Heart right ventricle (tissue), 16 donors: ENCODE data around the gene MINDY4. TPM values are rescaled to one million over a fixed set of nuclear protein-coding genes. Genes with fewer than 3 reads are reported as not detected.

ENCODE experiments used
- ATAC-seq, 8 donors: fragments of 200-7000 bp; cut with Tn5 transposase; one replicate each; pipeline ENCODE4 v1.9.1; 2020; ENCODE audit warnings: mild to moderate bottlenecking in 8 of 8, moderate library complexity in 8 of 8, moderate number of reproducible peaks in 1 of 8
- DNase-seq, 2 donors: peaks; one replicate each; pipeline ENCODE4 v3.0.0-alpha.2; 2020
- H3K27ac ChIP-seq, 10 donors: fragments of 200-600 bp; sonication (generic) in 2 of 10; one replicate each; pipeline versions ENCODE4 v1.5.0 to v1.8.0; 2020 to 2022; ENCODE audit warnings: mild to moderate bottlenecking in 3 of 10
- H3K27me3 ChIP-seq, 7 donors: fragments of 200-600 bp; one replicate each; pipeline ENCODE4 v1.8.0; 2021 to 2022; ENCODE audit warnings: mild to moderate bottlenecking in 2 of 7
- H3K36me3 ChIP-seq, 9 donors: fragments of 200-600 bp; sonication (generic) in 1 of 9; one replicate each; pipeline versions ENCODE4 v1.5.0 to v1.8.0; 2020 to 2022; ENCODE audit warnings: mild to moderate bottlenecking in 2 of 9
- H3K4me1 ChIP-seq, 9 donors: fragments of 200-600 bp; sonication (generic) in 1 of 9; one replicate each; pipeline versions ENCODE4 v1.5.0 to v1.8.0; 2020 to 2022; ENCODE audit warnings: mild to moderate bottlenecking in 4 of 9
- H3K4me3 ChIP-seq, 10 donors: fragments of 200-600 bp; sonication (generic) in 2 of 10; one replicate each; pipeline versions ENCODE4 v1.5.0 to v1.8.0; 2020 to 2022; ENCODE audit warnings: mild to moderate bottlenecking in 7 of 10, moderate library complexity in 2 of 10
- H3K9me3 ChIP-seq, 11 donors: fragments of 200-600 bp in 10 of 11; sonication (generic) in 2 of 11; one replicate each; pipeline versions ENCODE4 v1.5.0 to v1.8.0; 2013 to 2022; ENCODE audit warnings: mild to moderate bottlenecking in 2 of 11, control low read depth in 1 of 11, moderate library complexity in 1 of 11
- WGBS, 2 donors: extraction: QIAGEN DNeasy Blood & Tissue Kit; methylation state at CpG; one replicate each; pipeline ENCODE4 v1.1.7; 2013; ENCODE audit warnings: inconsistent platforms in 1 of 2; 5-methylcytosine and 5-hydroxymethylcytosine counted together
- intact Hi-C, 10 donors: fragments of 100-400 bp; cut with DNase I; formaldehyde crosslinking; loops; one replicate each; pipeline versions ENCODE4 v1.11.1 to v1.14.2; 2022
- polyA plus RNA-seq, 2 donors: library from polyadenylated mRNA; stranded (reverse); fragments of 200-250 nt; gene quantifications; one replicate each; pipeline ENCODE4 v1.2.3, GENCODE V29; 2013
- total RNA-seq, 10 donors: library from RNA; stranded (reverse); fragmentation: NEBNext Ultra II Directional in 3 of 10; extraction: Animal tissue kit (Norgen Biotek cat#: 25700) in 3 of 10; gene quantifications; one replicate each; pipeline versions ENCODE4 v1.2.1 to v1.2.4, GENCODE V29; 2021 to 2023
- TF ChIP-seq, protein P1 (sequence below), 9 donors: fragments of 200-600 bp; sonication (generic) in 2 of 9; IDR thresholded peaks; one replicate each; pipeline versions ENCODE4 v1.5.0 to v1.8.0; 2021 to 2022; ENCODE audit warnings: antibody characterized with exemption in 9 of 9, mild to moderate bottlenecking in 5 of 9, moderate library complexity in 1 of 9
- donor health status: Arrhythmogenic right ventricular cardiomyopathy.
- donor health status: ischemic (EF 13 %, LVEDD 7.1; RV severe dilation, severe dysfunction).
- donor health status: healthy with polysubstance abuse.
- donor health status: DM: no; HTN: yes; CAD: no.
- donor health status: DM: no; HTN: no; CAD: no.
- donor health status: ischemic (EF 25% LVEDD 6.9; RV normal size, moderate dysfunction).
- donor health status: ischemic (EF 25% LVEDD 5.7; RV mildly dilated, moderate dysfunction).
- donor health status: healthy.
- donor health status: DM: yes; HTN: yes; CAD: no.
- donor health status: Ischemic cardiomyopathy.
- donor health status: ischemic (EF 35%, LVEDD 5.7; RV mildly dilated, moderate dysfunction).
- donor health status: nonischemic (EF 11% LVEDD 7.7; RV severe dilation, severe dysfunction).
- donor health status: DM: yes; HTN: yes; CAD: no.
- donor health status: PGD.
- donor health status: ischemic (EF 29% LVEDD 5.4; RV normal size, mild dysfunction).
- donor health status: nonischemic (EF 23%, LVEDD 6.1; RV moderate dilation, normal function).

Gene MINDY4
- total and polyA plus RNA-seq, 12 donors: 1.9 to 5.4 (median 2.8) TPM

DNA sequence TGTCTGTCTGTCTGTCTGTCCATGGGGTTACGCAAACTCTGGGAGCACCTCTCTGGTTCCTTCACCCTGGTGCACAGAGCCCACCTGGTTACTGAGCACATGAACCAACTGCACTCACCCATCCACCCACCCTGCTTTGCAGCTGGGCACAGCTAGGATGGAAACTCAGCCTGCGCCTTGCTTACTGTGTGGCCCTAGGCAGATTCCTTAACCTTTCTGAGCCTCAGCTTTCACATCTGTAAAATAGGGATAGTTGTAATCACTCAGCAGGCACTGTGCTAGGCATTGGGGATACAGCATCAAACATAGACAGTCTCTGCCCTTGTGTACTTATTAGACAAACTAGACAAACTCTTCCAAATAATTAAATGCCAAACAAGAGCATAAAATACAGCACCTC is 41.1 kb upstream of the MINDY4 start:
- Histone ChIP-seq H3K36me3 (no peaks in the 10 kb centered on the region), H3K27ac (no peak overlapping the region), H3K4me1 (no peaks in the 10 kb centered on the region), H3K27me3 (peaks cover 0 to 5% (median 0%) of the 10 kb centered on the region in 7 donors), H3K4me3 (no peak overlapping the region), H3K9me3 (no peaks in the 10 kb centered on the region)
- intact Hi-C loops: loop anchor here in 4 of 10 donors (10.0 kb wide), 1 partner anchor 105 kb away; no protein-coding TSS in a partner anchor
- WGBS, 2 donors: 96% methylated on average over 2 of the region's 2 CpGs
- ATAC-seq: no peak
- TF ChIP-seq, protein P1, sequence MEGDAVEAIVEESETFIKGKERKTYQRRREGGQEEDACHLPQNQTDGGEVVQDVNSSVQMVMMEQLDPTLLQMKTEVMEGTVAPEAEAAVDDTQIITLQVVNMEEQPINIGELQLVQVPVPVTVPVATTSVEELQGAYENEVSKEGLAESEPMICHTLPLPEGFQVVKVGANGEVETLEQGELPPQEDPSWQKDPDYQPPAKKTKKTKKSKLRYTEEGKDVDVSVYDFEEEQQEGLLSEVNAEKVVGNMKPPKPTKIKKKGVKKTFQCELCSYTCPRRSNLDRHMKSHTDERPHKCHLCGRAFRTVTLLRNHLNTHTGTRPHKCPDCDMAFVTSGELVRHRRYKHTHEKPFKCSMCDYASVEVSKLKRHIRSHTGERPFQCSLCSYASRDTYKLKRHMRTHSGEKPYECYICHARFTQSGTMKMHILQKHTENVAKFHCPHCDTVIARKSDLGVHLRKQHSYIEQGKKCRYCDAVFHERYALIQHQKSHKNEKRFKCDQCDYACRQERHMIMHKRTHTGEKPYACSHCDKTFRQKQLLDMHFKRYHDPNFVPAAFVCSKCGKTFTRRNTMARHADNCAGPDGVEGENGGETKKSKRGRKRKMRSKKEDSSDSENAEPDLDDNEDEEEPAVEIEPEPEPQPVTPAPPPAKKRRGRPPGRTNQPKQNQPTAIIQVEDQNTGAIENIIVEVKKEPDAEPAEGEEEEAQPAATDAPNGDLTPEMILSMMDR (IDR thresholded peaks at IDR 0.05): no peak
- no peak for DNase-seq

DNA sequence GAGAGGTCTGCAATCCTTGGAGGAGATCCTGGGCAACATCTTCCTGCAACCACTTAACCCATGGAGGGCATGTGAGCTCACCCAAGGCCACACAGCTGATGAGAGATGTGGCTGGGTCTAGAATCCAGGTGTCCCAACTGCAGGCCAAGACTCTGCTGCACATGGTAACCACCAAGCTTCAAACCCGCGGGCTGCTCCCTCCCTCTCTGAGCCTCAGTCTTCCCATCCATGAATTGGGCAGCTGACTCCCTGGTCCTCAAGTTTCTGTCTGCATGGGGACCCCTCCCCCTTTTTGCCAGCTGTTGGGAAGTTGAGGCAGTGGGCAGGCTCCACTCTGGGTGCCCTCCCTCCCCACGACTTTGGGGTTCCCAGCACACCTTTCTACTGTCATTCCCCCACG is 40.2 kb upstream of the MINDY4 start:
- Histone ChIP-seq H3K36me3 (no peaks in the 10 kb centered on the region), H3K4me1 (no peaks in the 10 kb centered on the region), H3K4me3 (no peak overlapping the region), H3K9me3 (no peaks in the 10 kb centered on the region), H3K27ac (no peak overlapping the region), H3K27me3 (peaks cover 0 to 5% (median 0%) of the 10 kb centered on the region in 7 donors)
- no peak for DNase-seq
- intact Hi-C loops: loop anchor here in 4 of 10 donors (10.0 kb wide), 1 partner anchor 106 kb away; no protein-coding TSS in a partner anchor
- ATAC-seq: no peak
- TF ChIP-seq, protein P1 (IDR thresholded peaks at IDR 0.05): no peak
- 82% methylated on average over 4 of the region's 4 CpGs for WGBS, 2 donors

DNA sequence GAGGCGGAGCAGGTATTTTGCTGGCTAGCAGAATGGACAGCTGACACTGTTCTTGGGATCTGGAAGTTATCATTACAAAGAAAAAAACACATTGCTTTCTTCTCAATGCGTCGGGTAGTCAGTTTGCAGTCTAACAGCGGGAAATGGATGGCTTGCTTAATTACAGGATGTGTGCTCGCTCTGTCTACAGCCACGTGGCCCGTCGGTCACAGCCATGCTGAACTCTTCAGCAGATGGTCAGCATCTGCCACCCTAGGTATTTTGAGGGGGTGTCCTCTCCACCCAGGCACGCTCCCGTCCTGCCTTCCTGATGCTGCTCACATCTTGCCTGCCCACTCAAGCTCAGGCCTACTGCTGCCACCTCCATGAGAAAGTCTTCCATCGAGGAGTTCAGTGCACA is 39.6 kb upstream of the MINDY4 start:
- H3K4me1 ChIP-seq: no peaks in the 10 kb centered on the region
- no peak for ATAC-seq
- H3K36me3 ChIP-seq: no peaks in the 10 kb centered on the region
- TF ChIP-seq, protein P1 (IDR thresholded peaks at IDR 0.05): no peak
- no peak overlapping the region for H3K4me3 ChIP-seq
- 46 to 58% methylated on average over 11 of the region's 11 CpGs for WGBS, 2 donors
- H3K27me3 ChIP-seq: peaks cover 0 to 5% (median 0%) of the 10 kb centered on the region in 7 donors
- no peaks in the 10 kb centered on the region for H3K9me3 ChIP-seq
- intact Hi-C loops: loop anchor here in 4 of 10 donors (10.0 kb wide), 1 partner anchor 107 kb away; no protein-coding TSS in a partner anchor
- no peak overlapping the region for H3K27ac ChIP-seq
- DNase-seq: no peak

DNA sequence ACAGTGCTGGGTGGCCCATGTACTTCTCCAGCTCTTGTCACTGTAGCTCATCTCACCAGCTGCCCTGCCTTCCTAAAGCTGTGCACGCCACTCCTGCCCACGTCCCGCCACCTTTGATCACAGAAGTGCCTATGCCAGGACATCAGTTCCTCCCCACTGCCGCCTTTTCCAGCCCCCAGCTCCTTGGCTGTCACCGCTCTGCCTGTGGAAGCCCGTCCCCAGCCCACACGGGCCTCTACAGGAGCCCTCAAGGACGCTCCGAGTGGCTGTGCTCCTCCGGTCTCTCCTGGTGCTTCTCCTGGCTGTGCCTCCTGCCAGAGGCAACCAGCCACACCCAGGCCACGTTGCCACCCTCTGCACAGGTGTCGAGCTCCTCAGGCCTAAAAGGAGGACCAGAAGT is 38.6 kb upstream of the MINDY4 start:
- no peak overlapping the region for H3K4me3 ChIP-seq
- intact Hi-C loops: loop anchor here in 4 of 10 donors (10.0 kb wide), 1 partner anchor 108 kb away; no protein-coding TSS in a partner anchor
- no peak overlapping the region for H3K27ac ChIP-seq
- 89 to 95% methylated on average over 12 of the region's 12 CpGs for WGBS, 2 donors
- H3K27me3 ChIP-seq: peaks cover 0 to 5% (median 0%) of the 10 kb centered on the region in 7 donors
- no peaks in the 10 kb centered on the region for H3K36me3 ChIP-seq
- ATAC-seq: no peak
- TF ChIP-seq, protein P1 (IDR thresholded peaks at IDR 0.05): no peak
- no peaks in the 10 kb centered on the region for H3K4me1 ChIP-seq
- no peaks in the 10 kb centered on the region for H3K9me3 ChIP-seq
- no peak for DNase-seq
